ENCODE results near the gene SEZ6.
A peak's percentile ranks its signal among the peaks of the same experiment; 100 is the strongest.

The SEZ6 gene

DNA sequence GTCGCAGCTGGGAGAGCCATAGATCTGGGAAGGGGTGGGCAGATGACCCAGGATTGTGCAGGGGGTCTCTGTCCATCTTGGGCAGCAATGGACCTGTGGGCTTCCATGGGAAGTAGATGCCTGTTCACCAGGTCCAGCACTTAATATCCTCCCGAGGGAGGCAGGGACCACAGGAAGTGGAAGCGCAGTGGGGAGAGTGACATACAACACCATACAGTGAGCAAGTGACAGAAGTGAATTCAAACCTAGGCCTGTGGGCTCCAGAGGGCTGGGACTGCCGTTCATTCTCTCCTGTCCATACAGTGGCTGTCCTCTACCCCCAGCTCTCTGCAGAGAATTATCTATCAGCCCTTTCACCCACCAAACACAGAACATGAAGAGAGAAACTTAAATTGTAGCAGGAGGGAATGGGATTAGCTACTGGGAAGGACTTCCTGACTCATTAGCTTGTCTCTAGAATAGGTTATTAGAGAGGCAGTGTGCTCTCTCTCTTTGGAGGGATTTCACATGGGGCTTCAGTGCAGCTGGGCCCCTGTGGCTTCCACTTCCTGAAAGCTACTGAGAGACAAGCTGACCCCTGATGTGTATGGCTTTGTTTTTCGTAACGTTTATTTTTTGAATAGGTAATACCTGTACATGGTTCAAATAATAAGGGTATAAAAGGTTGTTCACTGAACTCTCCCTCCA, 13.1 kb upstream of the SEZ6 start:
- no peak for DNase-seq (ENCODE audit: low spot score in 2 of 2)
- Mint-ChIP-seq H3K4me3 (no peak overlapping the region), H3K9me3 (no peaks in the 10 kb centered on the region), H3K27ac (no peak overlapping the region), H3K4me1 (peaks cover 18% of the 10 kb centered on the region), H3K36me3 (no peaks in the 10 kb centered on the region)
- peak; percentile 36 for ATAC-seq

- Mint-ChIP-seq H3K9me3 (no peaks in the 10 kb centered on the region), H3K27ac (no peak overlapping the region), H3K4me3 (no peak overlapping the region), H3K36me3 (no peaks in the 10 kb centered on the region), H3K4me1 (peaks cover 20% of the 10 kb centered on the region)
- DNase-seq (ENCODE audit: low spot score in 2 of 2) (no peak), ATAC-seq (no peak)
Observed at GRCh38 chr17:29016345-29017210, 10.7 kb upstream of the SEZ6 start.

DNA sequence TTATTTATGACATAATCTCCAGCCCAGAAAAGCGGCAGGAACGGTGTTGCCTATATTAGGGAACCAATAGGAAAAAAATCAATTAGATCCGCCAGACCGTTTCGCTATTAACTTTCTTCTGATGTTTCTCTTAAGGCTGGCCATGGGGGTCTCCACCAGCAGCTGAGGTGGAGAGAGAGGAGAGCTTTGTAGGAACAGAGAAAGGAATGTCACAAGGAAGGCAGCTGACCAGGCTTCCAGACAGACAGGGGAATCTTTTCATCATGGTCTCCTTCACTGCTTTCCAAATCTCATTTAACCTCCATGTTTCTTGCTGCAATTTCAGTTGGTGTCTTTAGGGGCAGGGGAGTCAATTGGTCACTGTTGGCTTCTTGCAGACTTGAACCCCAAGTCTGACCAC, 8.9 kb upstream of the SEZ6 start:
- no peak for ATAC-seq
- H3K27ac Mint-ChIP-seq, result no peak overlapping the region
- DNase-seq (ENCODE audit: low spot score in 2 of 2), result no peak
- no peaks in the 10 kb centered on the region for H3K36me3 Mint-ChIP-seq
- peaks cover 17% of the 10 kb centered on the region for H3K4me1 Mint-ChIP-seq
- H3K9me3 Mint-ChIP-seq, result no peaks in the 10 kb centered on the region
- H3K4me3 Mint-ChIP-seq, result no peak overlapping the region

DNA sequence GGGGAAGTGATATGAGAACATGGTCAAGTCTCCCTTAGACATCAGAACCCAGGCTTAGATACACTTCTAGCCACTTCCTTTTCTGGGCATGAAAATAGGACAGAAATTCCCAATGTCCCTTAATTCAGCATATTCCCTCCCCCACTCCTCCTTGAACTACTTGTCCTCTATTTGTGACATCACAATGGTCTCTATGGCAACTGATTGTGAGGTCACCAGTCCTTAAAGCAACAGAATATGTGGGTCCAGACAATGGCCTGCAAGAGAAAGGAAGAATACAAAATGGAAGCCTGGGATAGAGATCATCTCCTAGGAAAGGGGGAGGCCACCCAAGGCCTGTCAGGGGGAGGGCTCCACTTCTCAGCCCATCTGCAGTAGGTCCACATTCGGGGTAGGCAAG, 6.7 kb upstream of the SEZ6 start:
- ATAC-seq (no peak), DNase-seq (ENCODE audit: low spot score in 2 of 2) (no peak)
- H3K9me3 Mint-ChIP-seq, result no peaks in the 10 kb centered on the region
- H3K36me3 Mint-ChIP-seq, result no peaks in the 10 kb centered on the region
- no peak overlapping the region for H3K4me3 Mint-ChIP-seq
- peaks cover 5% of the 10 kb centered on the region for H3K4me1 Mint-ChIP-seq
- no peak overlapping the region for H3K27ac Mint-ChIP-seq

GRCh38 chr17:29010586-29010985, 4.8 kb upstream of the SEZ6 start:
- no peak overlapping the region for H3K4me3 Mint-ChIP-seq
- DNase-seq (ENCODE audit: low spot score in 2 of 2) (no peak), ATAC-seq (no peak)
- H3K36me3 Mint-ChIP-seq, result no peaks in the 10 kb centered on the region
- peaks cover 5% of the 10 kb centered on the region for H3K4me1 Mint-ChIP-seq
- H3K9me3 Mint-ChIP-seq, result no peaks in the 10 kb centered on the region
- no peak overlapping the region for H3K27ac Mint-ChIP-seq

DNA sequence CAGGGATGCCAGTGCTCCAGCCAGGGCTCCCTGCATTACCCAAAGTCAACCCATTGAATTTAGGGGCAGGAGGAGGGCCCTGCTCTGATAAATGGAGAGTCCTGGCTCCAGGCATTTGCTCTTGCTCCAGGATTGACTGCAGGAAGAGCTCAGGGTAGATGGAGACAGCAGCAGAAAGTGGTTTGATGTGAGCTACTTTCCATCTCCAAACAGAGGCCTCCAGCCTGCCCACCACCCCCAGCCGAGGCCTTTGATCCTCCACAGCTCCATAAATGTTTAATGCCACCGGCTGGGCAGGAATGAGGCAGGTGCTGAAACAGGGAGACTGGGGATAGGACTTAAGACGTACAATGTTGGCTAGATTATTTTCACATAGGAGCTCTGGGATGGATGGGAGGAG, 4.3 kb upstream of the SEZ6 start:
- H3K9me3 Mint-ChIP-seq, result no peaks in the 10 kb centered on the region
- H3K4me3 Mint-ChIP-seq, result no peak overlapping the region
- no peaks in the 10 kb centered on the region for H3K36me3 Mint-ChIP-seq
- ATAC-seq, result no peak
- DNase-seq (ENCODE audit: low spot score in 2 of 2), result no peak
- H3K27ac Mint-ChIP-seq, result no peak overlapping the region
- peaks cover 5% of the 10 kb centered on the region for H3K4me1 Mint-ChIP-seq

GRCh38 chr17:29008591-29008990, 2.8 kb upstream of the SEZ6 start:
- peaks cover 5% of the 10 kb centered on the region for H3K4me1 Mint-ChIP-seq
- no peaks in the 10 kb centered on the region for H3K36me3 Mint-ChIP-seq
- ATAC-seq (no peak), DNase-seq (ENCODE audit: low spot score in 2 of 2) (no peak)
- H3K27ac Mint-ChIP-seq, result no peak overlapping the region
- H3K9me3 Mint-ChIP-seq, result no peaks in the 10 kb centered on the region
- H3K4me3 Mint-ChIP-seq, result no peak overlapping the region

GRCh38 chr17:29007860-29008455, 2.1 kb upstream of the SEZ6 start:
- no peaks in the 10 kb centered on the region for H3K36me3 Mint-ChIP-seq
- H3K4me3 Mint-ChIP-seq, result no peak overlapping the region
- DNase-seq (ENCODE audit: low spot score in 2 of 2), result no peak
- no peak for ATAC-seq
- H3K9me3 Mint-ChIP-seq, result no peaks in the 10 kb centered on the region
- peaks cover 5% of the 10 kb centered on the region for H3K4me1 Mint-ChIP-seq
- H3K27ac Mint-ChIP-seq, result no peak overlapping the region

- Mint-ChIP-seq H3K4me3 (no peak overlapping the region), H3K27ac (no peak overlapping the region), H3K36me3 (no peaks in the 10 kb centered on the region), H3K9me3 (no peaks in the 10 kb centered on the region), H3K4me1 (peaks cover 5% of the 10 kb centered on the region)
- ATAC-seq (no peak), DNase-seq (ENCODE audit: low spot score in 2 of 2) (no peak)
Observed at GRCh38 chr17:29007456-29007855, 1.6 kb upstream of the SEZ6 start.

DNA sequence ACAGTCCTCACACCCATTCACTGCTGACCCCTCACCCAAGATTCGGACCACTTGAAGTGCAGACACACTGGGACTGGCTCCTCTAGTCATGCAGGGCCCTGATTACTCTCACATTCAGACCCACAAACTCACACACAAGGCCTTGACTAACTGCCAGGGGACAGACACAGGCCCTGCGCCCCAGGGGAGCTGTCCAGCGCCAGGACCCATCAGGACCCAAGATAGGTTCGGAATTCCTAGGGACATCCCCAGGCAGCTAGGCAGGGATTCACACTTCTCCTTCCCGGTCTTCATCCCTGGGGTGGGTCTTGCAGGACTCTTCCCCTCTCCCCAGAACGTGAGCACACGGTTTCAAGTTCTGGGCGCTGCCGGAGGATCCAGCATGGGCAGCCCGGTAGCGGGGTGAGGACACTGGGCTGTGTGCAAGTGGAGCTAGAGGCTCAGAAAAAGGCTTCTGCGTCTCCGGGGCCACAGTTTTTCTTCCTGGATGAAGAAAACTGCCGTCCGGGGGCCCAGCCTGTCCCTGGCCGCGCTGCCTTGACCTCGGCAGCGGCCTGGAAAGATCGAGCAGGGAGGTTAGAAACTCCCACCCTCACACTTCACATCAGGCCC, 1.6 kb downstream of the SEZ6 start:
- H3K4me1 Mint-ChIP-seq, result no peaks in the 10 kb centered on the region
- ATAC-seq (no peak), DNase-seq (ENCODE audit: low spot score in 2 of 2) (no peak)
- no peak overlapping the region for H3K27ac Mint-ChIP-seq
- H3K4me3 Mint-ChIP-seq, result no peak overlapping the region
- H3K9me3 Mint-ChIP-seq, result no peaks in the 10 kb centered on the region
- no peaks in the 10 kb centered on the region for H3K36me3 Mint-ChIP-seq

- Mint-ChIP-seq H3K9me3 (no peaks in the 10 kb centered on the region), H3K36me3 (no peaks in the 10 kb centered on the region), H3K4me1 (no peaks in the 10 kb centered on the region), H3K4me3 (no peak overlapping the region), H3K27ac (no peak overlapping the region)
- ATAC-seq (no peak), DNase-seq (ENCODE audit: low spot score in 2 of 2) (no peak)
Observed at GRCh38 chr17:29003289-29003688, 2.5 kb downstream of the SEZ6 start.

- DNase-seq (ENCODE audit: low spot score in 2 of 2) (no peak), ATAC-seq (no peak)
- H3K4me3 Mint-ChIP-seq, result no peak overlapping the region
- no peaks in the 10 kb centered on the region for H3K4me1 Mint-ChIP-seq
- H3K9me3 Mint-ChIP-seq, result no peaks in the 10 kb centered on the region
- H3K36me3 Mint-ChIP-seq, result no peaks in the 10 kb centered on the region
- H3K27ac Mint-ChIP-seq, result no peak overlapping the region
Observed at GRCh38 chr17:29002811-29003210, 3.0 kb downstream of the SEZ6 start.

- no peaks in the 10 kb centered on the region for H3K4me1 Mint-ChIP-seq
Observed at GRCh38 chr17:29000973-29001372, 4.9 kb downstream of the SEZ6 start.

GRCh38 chr17:28999206-28999605, 6.6 kb downstream of the SEZ6 start:
- DNase-seq (ENCODE audit: low spot score in 2 of 2), result no peak
- H3K36me3 Mint-ChIP-seq, result no peaks in the 10 kb centered on the region
- H3K9me3 Mint-ChIP-seq, result no peaks in the 10 kb centered on the region
- no peak overlapping the region for H3K27ac Mint-ChIP-seq
- H3K4me3 Mint-ChIP-seq, result no peak overlapping the region
- ATAC-seq, result no peak
- no peaks in the 10 kb centered on the region for H3K4me1 Mint-ChIP-seq

More at GRCh38 chr17:29000973-29001372, 4.9 kb downstream of the SEZ6 start:
- H3K4me3 Mint-ChIP-seq, result no peak overlapping the region
- H3K36me3 Mint-ChIP-seq, result no peaks in the 10 kb centered on the region
- DNase-seq (ENCODE audit: low spot score in 2 of 2) (no peak), ATAC-seq (no peak)
- no peaks in the 10 kb centered on the region for H3K9me3 Mint-ChIP-seq
- H3K27ac Mint-ChIP-seq, result no peak overlapping the region

- Mint-ChIP-seq H3K27ac (no peak overlapping the region), H3K36me3 (no peaks in the 10 kb centered on the region), H3K4me1 (no peaks in the 10 kb centered on the region), H3K4me3 (no peak overlapping the region), H3K9me3 (no peaks in the 10 kb centered on the region)
- ATAC-seq, result no peak
- DNase-seq (ENCODE audit: low spot score in 2 of 2), result no peak
Observed at GRCh38 chr17:28997806-28998205, 8.0 kb downstream of the SEZ6 start.

Data from stimulated activated effector memory CD8-positive, alpha-beta T cell treated with anti-CD3 and anti-CD28 coated beads, Interleukin-12 subunit alpha, Interleukin-12 subunit beta, amount 100 ng/mL, for 72 hours (primary cell).